ENCODE measurements around the gene FAM200C.

Gene FAM200C

GRCh38 chr5:160366230-160366629 is 33.6 kb downstream of the FAM200C start:
- DNase-seq, result no peak

GRCh38 chr5:160363660-160364395 is 36.0 kb downstream of the FAM200C start:
- no peak for DNase-seq

- no peak for DNase-seq
Observed at GRCh38 chr5:160363211-160363610, 36.6 kb downstream of the FAM200C start.

- DNase-seq, result no peak
Observed at GRCh38 chr5:160361624-160362228, 38.1 kb downstream of the FAM200C start.

GRCh38 chr5:160360310-160360709 is 39.5 kb downstream of the FAM200C start:
- DNase-seq, result no peak

- no peak for DNase-seq
Observed at GRCh38 chr5:160359816-160360215, 40.0 kb downstream of the FAM200C start.

GRCh38 chr5:160359242-160359641 is 40.6 kb downstream of the FAM200C start:
- no peak for DNase-seq

GRCh38 chr5:160357861-160358411 is 41.9 kb downstream of the FAM200C start:
- no peak for DNase-seq

- no peak for DNase-seq
Observed at GRCh38 chr5:160357394-160357793, 42.5 kb downstream of the FAM200C start.

- DNase-seq, result no peak
Observed at GRCh38 chr5:160356550-160357347, 43.1 kb downstream of the FAM200C start.

GRCh38 chr5:160354666-160355065 is 45.2 kb downstream of the FAM200C start:
- no peak for DNase-seq

- DNase-seq, result no peak
Observed at GRCh38 chr5:160353379-160353778, 46.5 kb downstream of the FAM200C start.

- DNase-seq, result no peak
Observed at GRCh38 chr5:160352308-160352707, 47.5 kb downstream of the FAM200C start.

- no peak for DNase-seq
Observed at GRCh38 chr5:160349935-160350303, 49.9 kb downstream of the FAM200C start.

GRCh38 chr5:160349249-160349934 is 50.5 kb downstream of the FAM200C start:
- DNase-seq, result no peak

GRCh38 chr5:160348080-160348479 is 51.8 kb downstream of the FAM200C start:
- no peak for DNase-seq

- no peak for DNase-seq
Observed at GRCh38 chr5:160347448-160347847, 52.4 kb downstream of the FAM200C start.

All from NCI-H1092 treated with DMSO at 0.1 percent for 48 hours (cell line).